Ovary (tissue), 9 donors: Measurements from ENCODE around the gene LTB4R. TPM values are rescaled to one million over a fixed set of nuclear protein-coding genes. Genes with fewer than 3 reads are reported as not detected.

Source experiments
- DNase-seq, 5 donors: peaks; one replicate each; pipeline ENCODE4 v3.0.0-alpha.2; 2019 to 2020
- H3K27ac ChIP-seq, 2 donors: fragments of 200-600 bp; one replicate each; pipeline versions ENCODE4 v1.5.1 to v1.8.0; 2019 to 2022
- H3K27me3 ChIP-seq: fragments of 200-600 bp; one replicate; pipeline ENCODE4 v1.8.0; 2022
- H3K36me3 ChIP-seq: fragments of 200-600 bp; sonication (generic); one replicate; pipeline ENCODE4 v1.5.1; 2019
- H3K4me1 ChIP-seq: one replicate; pipeline ENCODE4 v1.8.1; 2013; ENCODE audit warnings: mild to moderate bottlenecking, moderate library complexity; ENCODE audit not compliant: insufficient read depth
- H3K4me3 ChIP-seq: fragments of 200-600 bp; sonication (generic); one replicate; pipeline ENCODE4 v1.5.1; 2017
- H3K9me3 ChIP-seq, 2 donors: fragments of 200-600 bp in 1 of 2; sonication (generic) in 1 of 2; one replicate each; pipeline versions ENCODE4 v1.5.1 to v1.8.1; 2013 to 2019; ENCODE audit warnings: mild to moderate bottlenecking in 1 of 2, moderate library complexity in 1 of 2
- EP300 ChIP-seq: sonication (generic); formaldehyde crosslinking; IDR thresholded peaks from one replicate; pipeline ENCODE4 v1.6.1; 2017; ENCODE audit warnings: antibody characterized with exemption
- POLR2A ChIP-seq: fragments of 450-650 bp; IDR thresholded peaks from one replicate; pipeline ENCODE4 v1.6.1; 2017; ENCODE audit warnings: antibody characterized with exemption, mild to moderate bottlenecking, moderate library complexity
- WGBS, 3 donors: extraction: QIAGEN DNeasy Blood & Tissue Kit in 1 of 3; methylation state at CpG; one replicate each; pipeline versions ENCODE4 v1.1.5 to v1.1.7; 2013 to 2017; 5-methylcytosine and 5-hydroxymethylcytosine counted together
- intact Hi-C, 4 donors: fragments of 100-400 bp; cut with DNase I; formaldehyde crosslinking; loops; one replicate each; pipeline versions ENCODE4 v1.11.0 to v1.15.1; 2022 to 2023
- polyA plus RNA-seq, 2 donors: library from polyadenylated mRNA; stranded (reverse); fragments of 200-250 nt in 1 of 2; fragments of 350-450 nt in 1 of 2; fragmentation: Illumina TruSeq in 1 of 2; extraction: RNeasy Lipid Tissue Mini Kit (QIAGEN cat#74804) in 1 of 2; gene quantifications; one replicate each; pipeline ENCODE4 v1.2.3, GENCODE V29; 2013 to 2014
- total RNA-seq, 7 donors: library from RNA; depleted of rRNA in 2 of 7; stranded (reverse); fragments of >200 nt in 2 of 7; fragmentation: NEBNext Ultra II Directional in 3 of 7; extraction: Animal tissue kit (Norgen Biotek cat#: 25700) in 3 of 7; gene quantifications; one replicate each; pipeline versions ENCODE4 v1.1.0 to v1.2.4, GENCODE V29; 2016 to 2023
- TF ChIP-seq, protein P1 (sequence below), 3 donors: fragments of 450-650 bp in 2 of 3; fragments of 200-600 bp in 1 of 3; IDR thresholded peaks; one replicate each; pipeline versions ENCODE4 v1.5.1 to v1.8.0; 2016 to 2022; ENCODE audit warnings: antibody characterized with exemption in 3 of 3, mild to moderate bottlenecking in 1 of 3
- donor health status: DM: no; HTN: no; CAD: no; lungs with moderate emphysema.
- donor health status: DM: no; HTN: no; CAD: no.
- donor health status: Bipolar disorder and iron deficiency.
- donor health status: DM: yes; HTN: yes; CAD: no.
- donor health status: DM: no; HTN: no; CAD: no.
- donor health status: DM: yes; HTN: yes; CAD: no.

LTB4R gene
- total and polyA plus RNA-seq, 9 donors: 2.9 to 9.4 (median 7.6) TPM

DNA sequence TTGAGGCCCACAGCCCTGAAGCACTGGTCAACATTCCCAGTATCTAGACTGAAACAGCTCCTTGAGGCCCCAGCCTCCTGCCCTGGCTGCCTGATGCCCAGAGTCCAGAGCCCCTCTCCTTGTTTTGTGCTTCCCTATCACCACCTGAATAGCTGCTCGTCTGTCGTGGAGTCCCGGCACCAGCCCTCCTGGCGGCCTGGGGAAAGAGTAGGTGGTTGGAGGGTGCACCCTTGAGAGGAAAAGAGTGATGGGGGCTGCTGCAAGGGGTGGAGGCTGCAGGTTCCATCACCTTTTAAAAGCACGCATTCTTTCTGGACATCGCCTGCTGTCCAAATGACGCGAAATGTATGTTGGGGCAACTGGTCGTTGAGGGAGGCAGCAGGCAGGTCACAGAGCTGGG, 43.1 kb upstream of the LTB4R start:
- H3K4me3 ChIP-seq: no peak overlapping the region
- peaks cover 2% of the 10 kb centered on the region for H3K4me1 ChIP-seq
- TF ChIP-seq EP300 (no peak), POLR2A (no peak)
- TF ChIP-seq, protein P1, sequence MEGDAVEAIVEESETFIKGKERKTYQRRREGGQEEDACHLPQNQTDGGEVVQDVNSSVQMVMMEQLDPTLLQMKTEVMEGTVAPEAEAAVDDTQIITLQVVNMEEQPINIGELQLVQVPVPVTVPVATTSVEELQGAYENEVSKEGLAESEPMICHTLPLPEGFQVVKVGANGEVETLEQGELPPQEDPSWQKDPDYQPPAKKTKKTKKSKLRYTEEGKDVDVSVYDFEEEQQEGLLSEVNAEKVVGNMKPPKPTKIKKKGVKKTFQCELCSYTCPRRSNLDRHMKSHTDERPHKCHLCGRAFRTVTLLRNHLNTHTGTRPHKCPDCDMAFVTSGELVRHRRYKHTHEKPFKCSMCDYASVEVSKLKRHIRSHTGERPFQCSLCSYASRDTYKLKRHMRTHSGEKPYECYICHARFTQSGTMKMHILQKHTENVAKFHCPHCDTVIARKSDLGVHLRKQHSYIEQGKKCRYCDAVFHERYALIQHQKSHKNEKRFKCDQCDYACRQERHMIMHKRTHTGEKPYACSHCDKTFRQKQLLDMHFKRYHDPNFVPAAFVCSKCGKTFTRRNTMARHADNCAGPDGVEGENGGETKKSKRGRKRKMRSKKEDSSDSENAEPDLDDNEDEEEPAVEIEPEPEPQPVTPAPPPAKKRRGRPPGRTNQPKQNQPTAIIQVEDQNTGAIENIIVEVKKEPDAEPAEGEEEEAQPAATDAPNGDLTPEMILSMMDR (IDR thresholded peaks at IDR 0.05): no peak
- no peak for DNase-seq
- H3K36me3 ChIP-seq: no peaks in the 10 kb centered on the region
- intact Hi-C loops: no loop called here
- H3K27ac ChIP-seq: no peak overlapping the region
- 81 to 87% (median 86%) methylated on average over 9 of the region's 9 CpGs for WGBS, 3 donors
- no peaks in the 10 kb centered on the region for H3K27me3 ChIP-seq
- no peaks in the 10 kb centered on the region for H3K9me3 ChIP-seq

DNA sequence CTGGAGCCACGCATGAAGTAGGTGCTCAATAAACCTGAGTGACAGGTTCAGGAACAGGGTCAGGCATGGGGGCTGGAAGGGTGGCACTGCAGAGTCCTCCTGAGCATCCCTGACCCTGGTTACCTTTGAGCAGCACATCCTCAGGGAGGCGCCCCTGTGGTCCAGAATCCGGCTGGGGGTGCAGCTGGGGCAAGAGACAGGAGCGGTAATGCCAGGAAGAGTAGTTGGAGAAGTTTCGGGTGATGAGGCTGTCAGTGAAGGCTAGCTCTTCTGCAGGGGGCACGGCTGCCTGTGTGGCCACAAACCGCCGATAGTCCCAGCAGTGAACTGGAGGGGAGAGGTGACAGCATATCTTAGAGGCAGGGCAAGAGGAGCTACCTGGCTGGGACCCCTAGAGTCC, 41.9 kb upstream of the LTB4R start:
- H3K4me1 ChIP-seq: peaks cover 2% of the 10 kb centered on the region
- 92 to 94% (median 93%) methylated on average over 8 of the region's 8 CpGs for WGBS, 3 donors
- DNase-seq: no peak
- intact Hi-C loops: no loop called here
- no peaks in the 10 kb centered on the region for H3K36me3 ChIP-seq
- no peaks in the 10 kb centered on the region for H3K9me3 ChIP-seq
- no peak for TF ChIP-seq POLR2A
- TF ChIP-seq EP300: no peak
- TF ChIP-seq, protein P1 (IDR thresholded peaks at IDR 0.05): no peak
- H3K27ac ChIP-seq: no peak overlapping the region
- no peak overlapping the region for H3K4me3 ChIP-seq
- no peaks in the 10 kb centered on the region for H3K27me3 ChIP-seq

DNA sequence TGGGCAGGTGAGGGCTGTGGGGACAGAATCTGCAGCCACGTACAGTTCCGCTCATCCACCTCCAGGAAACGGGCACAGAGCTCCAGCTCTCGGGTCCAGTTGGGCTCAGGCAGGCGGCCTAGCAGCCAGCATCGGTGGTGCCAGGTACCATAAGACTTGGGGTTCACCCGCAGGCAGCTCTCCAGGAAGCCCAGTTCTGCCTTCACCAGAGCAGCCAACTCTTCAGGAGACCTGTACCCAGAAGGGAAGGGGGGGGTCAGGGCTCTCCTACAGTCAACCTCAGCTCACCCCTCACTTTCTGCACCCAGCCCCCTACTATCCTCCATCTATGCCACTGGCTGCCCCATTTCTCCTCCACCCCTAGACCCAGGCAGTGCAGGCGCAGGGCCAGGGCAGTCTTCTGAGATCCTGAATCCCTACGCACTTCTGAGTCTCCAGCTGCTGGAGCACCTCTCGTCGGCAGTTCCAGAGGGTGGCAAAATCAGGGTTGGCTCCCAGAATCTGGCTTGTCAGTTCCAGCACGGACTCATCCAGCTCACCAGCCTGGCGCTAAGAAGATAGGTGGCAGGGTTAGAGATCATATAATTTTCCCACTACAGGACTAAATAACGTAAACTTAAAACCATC, 41.3 kb upstream of the LTB4R start:
- no peak overlapping the region for H3K4me3 ChIP-seq
- peak overlapping the region in 1 of 2 donors; percentile 98 for H3K27ac ChIP-seq
- intact Hi-C loops: no loop called here
- H3K27me3 ChIP-seq: no peaks in the 10 kb centered on the region
- 90 to 93% (median 93%) methylated on average over 14 of the region's 14 CpGs for WGBS, 3 donors
- H3K4me1 ChIP-seq: peaks cover 2% of the 10 kb centered on the region
- no peak for TF ChIP-seq EP300
- TF ChIP-seq POLR2A: no peak
- TF ChIP-seq, protein P1 (IDR thresholded peaks at IDR 0.05): no peak
- no peaks in the 10 kb centered on the region for H3K9me3 ChIP-seq
- DNase-seq: no peak
- H3K36me3 ChIP-seq: no peaks in the 10 kb centered on the region

DNA sequence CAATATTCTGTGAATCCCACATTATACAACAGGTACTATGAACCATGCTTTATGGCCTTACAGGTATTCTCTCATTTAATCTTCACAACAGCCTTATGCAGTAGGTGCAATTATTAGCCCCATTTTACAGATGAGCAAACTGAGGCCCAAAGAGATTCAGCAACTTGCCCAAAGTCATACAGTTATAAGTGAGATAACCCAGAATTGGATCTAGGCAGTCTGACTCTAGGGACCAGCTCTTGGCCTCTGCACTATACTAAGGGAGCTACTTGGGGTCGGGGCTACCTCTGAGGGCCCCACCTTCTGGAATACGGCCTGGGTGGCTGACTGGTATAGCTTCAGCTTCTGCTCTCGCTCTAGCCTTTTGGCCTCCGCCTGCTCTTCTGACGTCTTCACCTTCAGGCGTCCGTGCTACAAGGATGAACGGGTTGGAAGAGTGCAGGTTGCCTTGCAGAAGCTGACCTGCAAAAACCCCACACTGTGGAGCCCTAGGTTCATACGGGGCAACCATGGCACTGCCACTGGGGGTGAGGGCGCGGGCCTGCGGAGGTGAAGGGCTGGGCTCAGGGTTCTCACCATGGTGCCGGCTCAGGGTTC, 40.7 kb upstream of the LTB4R start:
- intact Hi-C loops: no loop called here
- Histone ChIP-seq H3K4me3 (peak overlapping the region; percentile 73), H3K9me3 (no peaks in the 10 kb centered on the region), H3K27me3 (no peaks in the 10 kb centered on the region), H3K27ac (peak overlapping the region; percentile 76 to 98), H3K4me1 (peaks cover 2% of the 10 kb centered on the region), H3K36me3 (no peaks in the 10 kb centered on the region)
- no peak for DNase-seq
- no peak for TF ChIP-seq POLR2A
- TF ChIP-seq, protein P1 (IDR thresholded peaks at IDR 0.05): no peak
- no peak for TF ChIP-seq EP300
- WGBS, 3 donors: 13 to 14% (median 14%) methylated on average over 13 of the region's 13 CpGs
